Stomach (tissue), 4 donors: ENCODE results near the gene PALB2.

ENCODE experiments used
- CTCF ChIP-seq, 7 experiments: fragments of 450-650 bp in 4 of 7; fragments of 200-600 bp in 3 of 7; sonication (generic) in 3 of 7; IDR thresholded peaks; one replicate each; pipeline ENCODE4 v1.5.1; 2016 to 2019; ENCODE audit warnings: antibody characterized with exemption in 7 of 7, control low read depth in 2 of 7, mild to moderate bottlenecking in 1 of 7
- POLR2A ChIP-seq, 4 donors: fragments of 450-650 bp; IDR thresholded peaks; one replicate each; pipeline ENCODE4 v1.6.1; 2016; ENCODE audit warnings: antibody characterized with exemption in 4 of 4, control low read depth in 2 of 4, mild to moderate bottlenecking in 1 of 4, moderate library complexity in 1 of 4
- POLR2AphosphoS5 ChIP-seq, 3 donors: sonication (generic); formaldehyde crosslinking; IDR thresholded peaks; one replicate each; pipeline ENCODE4 v1.6.1; 2016; ENCODE audit warnings: antibody characterized with exemption in 3 of 3

GRCh38 chr16:23634461-23635036 is 6.6 kb downstream of the PALB2 start:
- no peak for TF ChIP-seq CTCF (IDR thresholded peaks at IDR 0.05)
- no peak for TF ChIP-seq POLR2A (IDR thresholded peaks at IDR 0.05)
- TF ChIP-seq POLR2AphosphoS5 (IDR thresholded peaks at IDR 0.05): no peak
